Loucy (cell line): Measurements from ENCODE around the gene MARK4.

Experiments
- H2AFZ ChIP-seq: fragments of 200-600 bp; sonication (generic); 2 replicates; pipeline ENCODE4 v1.6.0; 2016; ENCODE audit warnings: antibody characterized with exemption, mild to moderate bottlenecking, low read length, moderate library complexity
- H3F3A ChIP-seq: fragments of 200-600 bp; 2 replicates; pipeline ENCODE4 v1.6.0; 2016; ENCODE audit warnings: antibody characterized with exemption, low read depth, mild to moderate bottlenecking
- H3K27me3 ChIP-seq: fragments of 200-600 bp; sonication (generic); 2 replicates; pipeline ENCODE4 v1.6.1; 2014; ENCODE audit warnings: low read length, mild to moderate bottlenecking; ENCODE audit not compliant: insufficient read depth, poor library complexity, severe bottlenecking
- H3K36me3 ChIP-seq: fragments of 200-600 bp; sonication (generic); 2 replicates; pipeline ENCODE4 v1.6.1; 2016; ENCODE audit warnings: low read length; ENCODE audit not compliant: insufficient read depth
- H3K4me1 ChIP-seq: fragments of 200-600 bp; sonication (generic); 2 replicates; pipeline ENCODE4 v1.5.1; 2014; ENCODE audit warnings: low read length, mild to moderate bottlenecking; ENCODE audit not compliant: insufficient read depth, poor library complexity, severe bottlenecking
- H3K4me2 ChIP-seq: fragments of 200-600 bp; sonication (generic); 2 replicates; pipeline ENCODE4 v1.6.0; 2014; ENCODE audit warnings: antibody characterized with exemption, low read length, low read depth, mild to moderate bottlenecking; ENCODE audit not compliant: poor library complexity, severe bottlenecking
- H3K4me3 ChIP-seq: fragments of 200-600 bp; sonication (generic); 2 replicates; pipeline ENCODE4 v1.5.1; 2014; ENCODE audit warnings: low read length, mild to moderate bottlenecking, mixed read lengths; ENCODE audit not compliant: poor library complexity, severe bottlenecking
- H3K79me2 ChIP-seq: fragments of 200-600 bp; sonication (generic); 2 replicates; pipeline ENCODE4 v1.6.1; 2014; ENCODE audit warnings: low read length; ENCODE audit not compliant: insufficient read depth
- H3K9ac ChIP-seq: fragments of 200-600 bp; sonication (generic); 2 replicates; pipeline ENCODE4 v1.6.0; 2014; ENCODE audit warnings: mild to moderate bottlenecking, low read depth, low read length, moderate library complexity; ENCODE audit not compliant: poor library complexity, severe bottlenecking
- H3K9me2 ChIP-seq: fragments of 200-600 bp; sonication (generic); replicated peaks from 2 replicates; pipeline ENCODE4 v1.6.1; 2016; ENCODE audit warnings: low read depth, low read length, mixed read lengths
- H3K9me3 ChIP-seq: fragments of 200-600 bp; sonication (generic); 2 replicates; pipeline ENCODE4 v1.6.1; 2014; ENCODE audit warnings: mild to moderate bottlenecking, antibody characterized with exemption, low read length, low read depth; ENCODE audit not compliant: insufficient read depth
- H4K20me1 ChIP-seq: fragments of 200-600 bp; sonication (generic); 2 replicates; pipeline ENCODE4 v1.6.0; 2014; ENCODE audit warnings: antibody characterized with exemption, low read length, mild to moderate bottlenecking; ENCODE audit not compliant: insufficient read depth, poor library complexity, severe bottlenecking
- CTCF ChIP-seq: fragments of 200-600 bp; sonication (generic); conservative IDR thresholded peaks from 2 replicates; pipeline ENCODE4 v1.5.1; 2014; ENCODE audit warnings: mild to moderate bottlenecking, antibody characterized with exemption, low read length
- EZH2phosphoT487 ChIP-seq: fragments of 200-600 bp; IDR thresholded peaks from 2 replicates; pipeline ENCODE4 v1.6.1; 2018; ENCODE audit warnings: antibody characterized with exemption, mild to moderate bottlenecking, moderate library complexity, borderline replicate concordance

The MARK4 gene

GRCh38 chr19:45256836-45257235, 5.8 kb downstream of the MARK4 start:
- Histone ChIP-seq H3K27me3 (no peaks in the 10 kb centered on the region), H3K9me3 (no peaks in the 10 kb centered on the region), H3K9me2 (no peaks in the 10 kb centered on the region), H3K36me3 (no peaks in the 10 kb centered on the region; the same call in 1 of the 2 replicates), H3F3A (no peaks in the 10 kb centered on the region), H3K9ac (no peak overlapping the region), H3K79me2 (peaks cover 59% of the 10 kb centered on the region), H3K4me2 (no peak overlapping the region), H3K4me1 (peaks cover 38% of the 10 kb centered on the region), H3K4me3 (no peak overlapping the region), H4K20me1 (peaks cover 46% of the 10 kb centered on the region), H2AFZ (no peak overlapping the region)
- TF ChIP-seq CTCF, result no peak
- TF ChIP-seq EZH2phosphoT487, result no peak

DNA sequence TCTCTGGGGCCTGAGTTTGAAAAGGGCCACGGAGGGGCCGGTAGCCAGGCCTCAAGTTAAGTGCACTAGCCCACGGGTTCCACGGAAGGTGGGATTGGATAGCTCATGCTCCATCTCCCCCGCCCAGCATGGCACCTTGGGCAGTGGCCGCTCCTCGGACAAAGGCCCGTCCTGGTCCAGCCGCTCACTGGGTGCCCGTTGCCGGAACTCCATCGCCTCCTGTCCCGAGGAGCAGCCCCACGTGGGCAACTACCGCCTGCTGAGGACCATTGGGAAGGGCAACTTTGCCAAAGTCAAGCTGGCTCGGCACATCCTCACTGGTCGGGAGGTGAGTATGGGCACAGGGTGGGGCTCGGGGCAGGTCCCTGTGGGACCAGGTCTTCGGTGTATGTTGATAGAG, 7.8 kb downstream of the MARK4 start:
- Histone ChIP-seq H3K9ac (no peak overlapping the region), H3K36me3 (no peaks in the 10 kb centered on the region; the same call in 1 of the 2 replicates), H3K27me3 (no peaks in the 10 kb centered on the region), H3K4me2 (no peak overlapping the region), H3K4me1 (peaks cover 18% of the 10 kb centered on the region), H2AFZ (no peak overlapping the region), H3K9me3 (no peaks in the 10 kb centered on the region), H3K4me3 (no peak overlapping the region), H3K79me2 (peaks cover 39% of the 10 kb centered on the region), H3F3A (no peaks in the 10 kb centered on the region), H3K9me2 (no peaks in the 10 kb centered on the region), H4K20me1 (peaks cover 25% of the 10 kb centered on the region)
- TF ChIP-seq CTCF (no peak), EZH2phosphoT487 (no peak)

GRCh38 chr19:45262570-45262969, 11.5 kb downstream of the MARK4 start:
- H3K36me3 ChIP-seq, result peaks cover 10% of the 10 kb centered on the region; the same call in 1 of the 2 replicates

More at GRCh38 chr19:45262570-45262969, 11.5 kb downstream of the MARK4 start:
- no peaks in the 10 kb centered on the region for H3K9me2 ChIP-seq
- TF ChIP-seq CTCF (no peak), EZH2phosphoT487 (no peak)
- no peaks in the 10 kb centered on the region for H3K27me3 ChIP-seq
- H3K9me3 ChIP-seq, result no peaks in the 10 kb centered on the region
- no peak overlapping the region for H3K4me2 ChIP-seq
- no peaks in the 10 kb centered on the region for H4K20me1 ChIP-seq
- H3K4me3 ChIP-seq, result no peak overlapping the region
- no peak overlapping the region for H3K9ac ChIP-seq
- H3K79me2 ChIP-seq, result peaks cover 6% of the 10 kb centered on the region; the same call in 1 of the 2 replicates
- H2AFZ ChIP-seq, result no peak overlapping the region
- H3F3A ChIP-seq, result no peaks in the 10 kb centered on the region
- no peaks in the 10 kb centered on the region for H3K4me1 ChIP-seq
